H9 (cell line): Measurements from ENCODE around the gene SLC12A5. TPM values are rescaled to one million over a fixed set of nuclear protein-coding genes. Genes with fewer than 3 reads are reported as not detected.

Experiments used
- DNase-seq: peaks from one replicate; pipeline ENCODE4 v3.0.0-alpha.2; 2017
- H2AFZ ChIP-seq: one replicate; pipeline ENCODE4 v1.6.1; 2013; ENCODE audit warnings: mild to moderate bottlenecking, low read length, control low read depth, moderate library complexity
- H2AK5ac ChIP-seq: 2 replicates; pipeline ENCODE4 v1.6.1; 2013; ENCODE audit warnings: low read length, control low read depth, mixed read lengths; ENCODE audit not compliant: insufficient read length
- H2BK120ac ChIP-seq: one replicate; pipeline ENCODE4 v1.6.1; 2013; ENCODE audit warnings: low read depth, mild to moderate bottlenecking, low read length, control low read depth, inconsistent platforms; ENCODE audit not compliant: poor library complexity, severe bottlenecking
- H2BK12ac ChIP-seq: 2 replicates; pipeline ENCODE4 v1.6.1; 2013; ENCODE audit warnings: low read length, control low read depth, mixed read lengths, low read depth; ENCODE audit not compliant: insufficient read length
- H2BK15ac ChIP-seq: 2 replicates; pipeline ENCODE4 v1.6.1; 2013; ENCODE audit warnings: low read depth, low read length, control low read depth
- H2BK20ac ChIP-seq: one replicate; pipeline ENCODE4 v1.6.1; 2013; ENCODE audit warnings: low read depth, mild to moderate bottlenecking, low read length, control low read depth, inconsistent platforms; ENCODE audit not compliant: poor library complexity, severe bottlenecking
- H2BK5ac ChIP-seq: 2 replicates; pipeline ENCODE4 v1.6.1; 2013; ENCODE audit warnings: low read length, control low read depth, mixed read lengths; ENCODE audit not compliant: insufficient read length
- H3K14ac ChIP-seq: 2 replicates; pipeline ENCODE4 v1.6.1; 2013; ENCODE audit warnings: low read length, control low read depth; ENCODE audit not compliant: insufficient read depth
- H3K18ac ChIP-seq: 2 replicates; pipeline ENCODE4 v1.6.1; 2013; ENCODE audit warnings: low read depth, mild to moderate bottlenecking, mixed read lengths, low read length, control low read depth; ENCODE audit not compliant: insufficient read length
- H3K23ac ChIP-seq: 2 replicates; pipeline ENCODE4 v1.6.1; 2013; ENCODE audit warnings: low read length, control low read depth, mixed read lengths, low read depth; ENCODE audit not compliant: insufficient read length
- H3K23me2 ChIP-seq: 2 replicates; pipeline ENCODE4 v1.6.1; 2013; ENCODE audit warnings: low read depth, mild to moderate bottlenecking, mixed read lengths, low read length, control low read depth; ENCODE audit not compliant: insufficient read length, poor library complexity, severe bottlenecking
- H3K27ac ChIP-seq: 2 replicates; pipeline ENCODE4 v1.5.1; 2013; ENCODE audit warnings: low read length, control low read depth, mixed read lengths, low read depth; ENCODE audit not compliant: insufficient read length
- H3K27me3 ChIP-seq: 2 replicates; pipeline ENCODE4 v1.6.1; 2013; ENCODE audit warnings: low read length, control low read depth, inconsistent platforms; ENCODE audit not compliant: insufficient read depth
- H3K4ac ChIP-seq: 2 replicates; pipeline ENCODE4 v1.6.1; 2013; ENCODE audit warnings: low read depth, mild to moderate bottlenecking, control low read depth, inconsistent platforms, low read length, moderate library complexity
- H3K4me1 ChIP-seq: 2 replicates; pipeline ENCODE4 v1.6.1; 2013; ENCODE audit warnings: low read length, control low read depth, inconsistent platforms; ENCODE audit not compliant: insufficient read depth
- H3K4me2 ChIP-seq: 2 replicates; pipeline ENCODE4 v1.6.1; 2013; ENCODE audit warnings: low read length, control low read depth, mixed read lengths; ENCODE audit not compliant: insufficient read length, insufficient read depth
- H3K56ac ChIP-seq: 2 replicates; pipeline ENCODE4 v1.6.1; 2013; ENCODE audit warnings: low read depth, mild to moderate bottlenecking, mixed read lengths, low read length, control low read depth; ENCODE audit not compliant: insufficient read length
- H3K79me1 ChIP-seq: 2 replicates; pipeline ENCODE4 v1.6.1; 2013; ENCODE audit warnings: low read depth, mild to moderate bottlenecking, moderate library complexity, low read length, control low read depth, inconsistent platforms; ENCODE audit not compliant: insufficient read depth, poor library complexity, severe bottlenecking
- H3K79me2 ChIP-seq: 2 replicates; pipeline ENCODE4 v1.6.1; 2013; ENCODE audit warnings: low read length, control low read depth, inconsistent platforms; ENCODE audit not compliant: insufficient read depth
- H3K9ac ChIP-seq: 2 replicates; pipeline ENCODE4 v1.6.1; 2013; ENCODE audit warnings: low read length, control low read depth, mixed read lengths; ENCODE audit not compliant: insufficient read length; ENCODE audit errors: extremely low read depth
- H3K9me3 ChIP-seq: one replicate; pipeline ENCODE4 v1.6.1; 2013; ENCODE audit warnings: low read depth, low read length, inconsistent platforms; ENCODE audit not compliant: control insufficient read depth
- H3T11ph ChIP-seq: one replicate; pipeline ENCODE4 v1.6.1; 2013; ENCODE audit warnings: mild to moderate bottlenecking, low read length, control low read depth, inconsistent platforms
- H4K20me1 ChIP-seq: one replicate; pipeline ENCODE4 v1.6.1; 2013; ENCODE audit not compliant: control insufficient read depth, insufficient read length, insufficient read depth
- H4K5ac ChIP-seq: 2 replicates; pipeline ENCODE4 v1.6.1; 2013; ENCODE audit warnings: low read depth, mild to moderate bottlenecking, mixed read lengths, low read length, control low read depth; ENCODE audit not compliant: insufficient read length
- H4K8ac ChIP-seq: replicated peaks from 2 replicates; pipeline ENCODE4 v1.6.1; 2013; ENCODE audit warnings: low read length, control low read depth, mixed read lengths, low read depth; ENCODE audit not compliant: insufficient read length
- H4K91ac ChIP-seq: 2 replicates; pipeline ENCODE4 v1.6.1; 2013; ENCODE audit warnings: low read depth, mild to moderate bottlenecking, moderate library complexity, mixed read lengths, low read length, control low read depth; ENCODE audit not compliant: insufficient read length
- H3K27ac Mint-ChIP-seq, 3 experiments: 2 replicates in 2 of 3; 3 replicates in 1 of 3; pipeline ENCODE4 v1.8.0; 2020 to 2021; ENCODE audit warnings: mixed read lengths in 3 of 3, mild to moderate bottlenecking in 1 of 3, moderate library complexity in 1 of 3
- H3K27me3 Mint-ChIP-seq: 2 replicates; pipeline ENCODE4 v1.8.0; 2021; ENCODE audit warnings: low read depth, mild to moderate bottlenecking, moderate library complexity, mixed read lengths
- H3K36me3 Mint-ChIP-seq, 3 experiments: 2 replicates in 2 of 3; 3 replicates in 1 of 3; pipeline ENCODE4 v1.8.0; 2020 to 2021; ENCODE audit warnings: low read depth in 3 of 3, mixed read lengths in 3 of 3; ENCODE audit not compliant: insufficient read depth in 1 of 3
- H3K4me1 Mint-ChIP-seq, 2 experiments: 2 replicates each; pipeline ENCODE4 v1.8.0; 2020; ENCODE audit warnings: mixed read lengths in 2 of 2
- H3K4me3 Mint-ChIP-seq, 2 experiments: 2 replicates in 1 of 2; 3 replicates in 1 of 2; pipeline ENCODE4 v1.8.0; 2020 to 2021; ENCODE audit warnings: mild to moderate bottlenecking in 2 of 2, mixed read lengths in 2 of 2, moderate library complexity in 1 of 2
- H3K9me3 Mint-ChIP-seq, 2 experiments: 2 replicates in 1 of 2; 3 replicates in 1 of 2; pipeline ENCODE4 v1.8.0; 2020; ENCODE audit warnings: mild to moderate bottlenecking in 2 of 2, mixed read lengths in 2 of 2, moderate library complexity in 1 of 2
- CTCF ChIP-seq: fragments of 200-600 bp; sonication (generic); conservative IDR thresholded peaks from 3 replicates; pipeline ENCODE4 v1.8.0; 2021; ENCODE audit warnings: antibody characterized with exemption, mild to moderate bottlenecking
- WGBS: extraction: QIAGEN DNeasy Blood & Tissue Kit; methylation state at CpG from one replicate; pipeline ENCODE4 v1.1.7; 2013; ENCODE audit warnings: missing lambda C conversion rate, low lambda C conversion rate, mixed read lengths; ENCODE audit not compliant: insufficient read length; ENCODE audit errors: extremely low coverage; 5-methylcytosine and 5-hydroxymethylcytosine counted together
- total RNA-seq: library from RNA; stranded (reverse); gene quantifications from 2 replicates; pipeline ENCODE4 v1.2.1, GENCODE V29; 2021

SLC12A5 gene
- total RNA-seq, 1 experiment from 2014 or later = 8.7 TPM

- H3K27ac Mint-ChIP-seq = peak overlapping the region in 2 of 3 experiments; percentile 85 to 95; a peak in 3 of 7 replicates
- peaks cover 29% of the 10 kb centered on the region; the same call in 1 of the 2 replicates for H3K79me2 ChIP-seq
- no peak overlapping the region; the same call in 1 of the 2 replicates for H3K4ac ChIP-seq
- peaks cover 29 to 30% of the 10 kb centered on the region in 2 experiments for H3K4me1 Mint-ChIP-seq
- DNase-seq = no peak
- TF ChIP-seq CTCF = no peak
- peak overlapping the region; percentile 94 for H3K18ac ChIP-seq
- no peaks in the 10 kb centered on the region for H3K27me3 ChIP-seq
- H3K27ac ChIP-seq = no peak overlapping the region
- no peak overlapping the region for H2AFZ ChIP-seq
- H4K20me1 ChIP-seq = no peaks in the 10 kb centered on the region
- H3K23me2 ChIP-seq = peaks cover 9% of the 10 kb centered on the region
- H3K4me1 ChIP-seq = no peaks in the 10 kb centered on the region
- no peak overlapping the region for H2BK15ac ChIP-seq
- no peak overlapping the region for H2BK5ac ChIP-seq
- no peak overlapping the region for H2AK5ac ChIP-seq
- no peaks in the 10 kb centered on the region for H3K9me3 ChIP-seq
- peak overlapping the region; percentile 91 for H3K4me2 ChIP-seq
- no peak overlapping the region for H4K91ac ChIP-seq
- H3K36me3 Mint-ChIP-seq = no peaks in the 10 kb centered on the region
- no peak overlapping the region for H4K8ac ChIP-seq
- peaks cover 11% of the 10 kb centered on the region for H3K79me1 ChIP-seq
- peaks cover 0 to 3% of the 10 kb centered on the region in 2 experiments; a peak in 1 of 5 replicates for H3K9me3 Mint-ChIP-seq
- no peak overlapping the region for H3T11ph ChIP-seq
- H3K23ac ChIP-seq = no peak overlapping the region
- no peaks in the 10 kb centered on the region for H3K27me3 Mint-ChIP-seq
- no peak overlapping the region for H2BK20ac ChIP-seq
- WGBS = no CpG with 5 or more reads among the region's 31 CpGs
- no peak overlapping the region for H3K56ac ChIP-seq
- H2BK12ac ChIP-seq = no peak overlapping the region
- no peak overlapping the region for H2BK120ac ChIP-seq
- H3K9ac ChIP-seq = peak overlapping the region; percentile 92
- H4K5ac ChIP-seq = no peak overlapping the region
- peak overlapping the region; percentile 94 for H3K14ac ChIP-seq
- H3K4me3 Mint-ChIP-seq = peak overlapping the region; percentile 88 to 92
Measured at GRCh38 chr20:46089167-46089416, 60.1 kb downstream of the SLC12A5 start.
